Bronchial epithelial cell (primary cell): ENCODE measurements around the gene DENND4A. TPM values are rescaled to one million over a fixed set of nuclear protein-coding genes. Genes with fewer than 3 reads are reported as not detected.

Source experiments
- DNase-seq: peaks from one replicate; pipeline ENCODE4 v3.0.0-alpha.2; 2010; ENCODE audit warnings: low read depth
- FAIRE-seq: peaks from 2 replicates; lab custom pipeline; 2011; peaks lifted over from hg19 to GRCh38; lab: Jason Lieb, UNC
- H3K27me3 ChIP-seq: 2 replicates; pipeline ENCODE4 v1.5.1; 2011; ENCODE audit warnings: low read length; ENCODE audit not compliant: control insufficient read depth, insufficient read depth
- H3K36me3 ChIP-seq: 2 replicates; pipeline ENCODE4 v1.5.1; 2011; ENCODE audit warnings: low read length; ENCODE audit not compliant: control insufficient read depth, insufficient read depth
- H3K4me3 ChIP-seq: 2 replicates; pipeline ENCODE4 v1.5.1; 2011; ENCODE audit warnings: mild to moderate bottlenecking, low read depth, low read length, control low read depth
- total RNA-seq: library from RNA; depleted of rRNA; stranded (reverse); fragments of >200 nt; gene quantifications from 2 replicates; pipeline ENCODE4 v1.2.1, GENCODE V29; 2014
- TF ChIP-seq, protein P1 (sequence below): IDR thresholded peaks from 2 replicates; pipeline ENCODE4 v1.5.1; 2011; ENCODE audit warnings: mild to moderate bottlenecking, moderate library complexity, low read length, control low read depth, inconsistent platforms; ENCODE audit not compliant: insufficient read depth, severe bottlenecking

Gene DENND4A
- total RNA-seq, 1 donor from 2014 or later: 11.1 TPM

DNA sequence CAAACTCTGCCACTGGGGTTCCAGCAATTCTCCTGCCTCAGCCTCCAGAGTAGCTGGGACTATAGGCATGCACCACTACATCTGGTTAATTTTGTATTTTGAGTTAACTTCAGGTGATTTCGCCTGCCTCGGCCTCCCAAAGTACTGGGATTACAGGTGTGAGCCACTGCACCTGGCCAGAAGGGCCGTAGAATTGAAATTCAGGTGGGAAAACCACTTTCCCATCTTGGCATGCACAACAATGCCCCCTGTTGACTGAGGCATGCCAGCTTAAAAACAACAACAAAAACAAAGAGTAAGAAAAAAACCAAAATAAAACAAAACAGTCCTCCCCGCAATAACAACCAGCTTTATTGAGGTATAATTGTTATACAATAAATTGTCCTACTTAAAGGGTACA, 44.6 kb upstream of the DENND4A start:
- Histone ChIP-seq H3K4me3 (no peak overlapping the region), H3K36me3 (no peaks in the 10 kb centered on the region), H3K27me3 (no peaks in the 10 kb centered on the region)
- no peak for FAIRE-seq
- TF ChIP-seq, protein P1, sequence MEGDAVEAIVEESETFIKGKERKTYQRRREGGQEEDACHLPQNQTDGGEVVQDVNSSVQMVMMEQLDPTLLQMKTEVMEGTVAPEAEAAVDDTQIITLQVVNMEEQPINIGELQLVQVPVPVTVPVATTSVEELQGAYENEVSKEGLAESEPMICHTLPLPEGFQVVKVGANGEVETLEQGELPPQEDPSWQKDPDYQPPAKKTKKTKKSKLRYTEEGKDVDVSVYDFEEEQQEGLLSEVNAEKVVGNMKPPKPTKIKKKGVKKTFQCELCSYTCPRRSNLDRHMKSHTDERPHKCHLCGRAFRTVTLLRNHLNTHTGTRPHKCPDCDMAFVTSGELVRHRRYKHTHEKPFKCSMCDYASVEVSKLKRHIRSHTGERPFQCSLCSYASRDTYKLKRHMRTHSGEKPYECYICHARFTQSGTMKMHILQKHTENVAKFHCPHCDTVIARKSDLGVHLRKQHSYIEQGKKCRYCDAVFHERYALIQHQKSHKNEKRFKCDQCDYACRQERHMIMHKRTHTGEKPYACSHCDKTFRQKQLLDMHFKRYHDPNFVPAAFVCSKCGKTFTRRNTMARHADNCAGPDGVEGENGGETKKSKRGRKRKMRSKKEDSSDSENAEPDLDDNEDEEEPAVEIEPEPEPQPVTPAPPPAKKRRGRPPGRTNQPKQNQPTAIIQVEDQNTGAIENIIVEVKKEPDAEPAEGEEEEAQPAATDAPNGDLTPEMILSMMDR: peak; percentile 25
- no peak for DNase-seq

DNA sequence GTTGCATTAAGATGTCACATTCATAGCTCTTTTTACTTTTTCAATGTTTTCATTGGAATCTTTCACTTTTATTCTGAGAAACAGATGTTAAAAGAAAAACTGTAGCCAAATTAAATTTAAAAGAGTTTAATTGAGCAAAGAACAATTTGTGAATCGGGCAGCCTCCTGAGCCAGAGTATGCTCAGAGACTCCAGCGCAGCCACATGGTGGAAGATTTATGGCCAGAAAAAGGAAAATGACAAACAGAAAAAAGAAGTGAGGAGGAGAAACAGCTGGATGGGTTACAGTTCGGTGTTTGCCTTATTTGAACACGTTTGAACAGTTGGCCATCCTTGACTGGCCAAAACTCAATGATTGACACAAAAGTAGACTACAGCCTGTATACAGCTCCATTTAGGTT, 43.4 kb upstream of the DENND4A start:
- H3K36me3 ChIP-seq: no peaks in the 10 kb centered on the region
- no peak overlapping the region for H3K4me3 ChIP-seq
- no peak for DNase-seq
- TF ChIP-seq, protein P1: no peak
- no peak for FAIRE-seq
- no peaks in the 10 kb centered on the region for H3K27me3 ChIP-seq

DNA sequence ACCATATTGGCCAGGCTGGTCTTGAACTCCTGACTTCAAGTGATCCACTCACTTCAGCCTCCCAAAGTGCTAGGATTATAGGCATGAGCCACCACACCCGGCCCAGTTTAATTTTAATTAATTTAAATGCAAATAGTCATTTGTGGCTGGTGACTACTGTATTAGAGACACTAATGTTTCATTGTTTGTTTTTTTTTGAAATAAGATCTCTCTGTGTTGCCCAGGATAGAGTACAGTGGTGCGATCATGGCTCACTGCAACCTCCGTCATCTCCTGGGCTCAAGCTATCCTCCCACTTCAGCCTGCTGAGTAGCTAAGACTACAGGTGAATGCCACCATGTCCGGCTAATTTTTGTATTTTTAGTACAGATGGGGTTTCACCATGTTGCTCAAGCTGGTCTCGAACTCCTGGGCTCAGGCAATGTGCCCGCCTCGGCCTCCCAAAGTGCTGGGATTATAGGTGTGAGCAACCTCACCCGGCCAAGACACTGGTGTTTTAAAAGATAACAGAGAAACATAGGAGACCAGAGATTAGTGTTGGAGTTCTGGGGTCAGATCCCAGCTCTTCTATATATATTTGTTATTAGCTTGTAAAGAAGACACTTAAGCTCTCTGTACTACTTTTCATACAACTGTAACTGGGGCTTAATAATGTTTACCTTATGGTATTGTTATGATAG, 42.6 kb upstream of the DENND4A start:
- Histone ChIP-seq H3K36me3 (no peaks in the 10 kb centered on the region), H3K27me3 (no peaks in the 10 kb centered on the region), H3K4me3 (no peak overlapping the region)
- FAIRE-seq (no peak), DNase-seq (no peak)
- TF ChIP-seq, protein P1: no peak

DNA sequence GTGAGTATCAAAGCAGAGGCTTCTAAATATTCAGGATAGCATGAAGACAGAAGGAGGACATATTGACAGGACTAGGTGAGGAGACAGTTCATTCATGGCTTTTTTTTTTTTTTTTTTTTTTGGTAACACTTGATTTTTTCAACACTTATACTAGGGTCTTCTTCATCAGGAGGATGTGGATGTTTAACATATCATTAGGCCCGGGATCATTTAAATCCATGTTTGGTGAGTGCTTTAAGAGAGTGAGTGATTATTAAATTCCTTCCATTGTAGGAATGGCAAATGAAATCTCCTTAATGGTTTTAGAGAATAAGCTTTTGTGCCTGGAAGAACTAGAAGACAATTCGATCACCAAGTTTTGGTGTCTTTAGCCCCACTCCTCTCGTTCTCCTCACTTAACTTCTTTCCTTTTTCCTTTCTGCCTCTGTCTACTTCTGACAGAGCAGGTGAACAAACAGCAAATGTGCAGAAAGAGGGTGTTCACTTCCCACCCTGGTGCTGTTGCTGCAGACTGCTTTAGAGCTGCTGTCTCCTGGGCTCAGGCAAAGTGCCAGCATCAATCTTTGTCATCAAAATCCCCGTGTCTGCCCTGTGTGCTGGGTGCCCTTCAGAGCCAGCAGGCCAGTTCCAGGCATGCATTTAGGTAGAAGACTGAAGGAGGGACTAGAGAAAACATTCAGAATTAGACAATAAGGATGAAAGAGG, 41.6 kb upstream of the DENND4A start:
- Histone ChIP-seq H3K27me3 (no peaks in the 10 kb centered on the region), H3K36me3 (no peaks in the 10 kb centered on the region), H3K4me3 (no peak overlapping the region)
- DNase-seq (no peak), FAIRE-seq (no peak)
- TF ChIP-seq, protein P1: no peak

DNA sequence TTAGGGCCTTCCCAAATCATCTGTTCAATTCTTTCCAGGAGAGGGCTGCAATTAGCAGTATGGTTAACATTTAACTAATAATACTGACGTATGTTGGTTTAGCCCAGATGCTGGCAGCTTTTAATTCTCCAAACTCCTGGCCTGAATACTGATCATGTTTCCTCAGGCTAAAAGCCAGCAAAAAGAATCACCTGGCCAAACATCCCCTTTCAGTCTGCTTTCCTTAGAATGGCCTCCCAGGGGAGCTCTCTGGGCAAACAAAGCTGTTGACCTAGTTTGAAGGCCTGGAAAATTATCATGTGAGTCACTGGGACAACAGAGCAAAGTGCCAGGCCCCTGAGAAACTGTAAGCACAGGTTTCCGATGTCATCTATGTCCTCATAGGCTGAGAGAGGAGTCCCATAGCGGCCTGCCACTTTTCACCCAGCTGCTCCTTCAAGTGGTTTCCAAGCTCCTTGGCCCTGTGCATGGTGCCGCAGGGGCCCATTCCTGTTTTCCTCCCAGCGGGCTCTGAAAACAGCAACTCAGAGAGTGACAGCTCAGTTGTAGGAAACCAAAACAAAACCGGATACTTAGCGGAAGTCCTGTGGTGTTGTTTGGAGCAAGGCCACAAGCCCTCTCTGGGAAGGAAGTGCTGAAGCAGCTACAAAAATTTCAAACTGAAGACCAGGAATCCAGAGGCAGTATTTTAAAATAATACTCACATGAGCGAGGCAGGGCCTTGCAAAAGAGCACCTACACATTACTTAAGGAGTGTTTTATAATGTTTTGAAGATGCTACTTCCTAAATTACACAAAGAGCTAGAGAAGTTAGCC, 40.7 kb upstream of the DENND4A start:
- no peak overlapping the region for H3K4me3 ChIP-seq
- TF ChIP-seq, protein P1: peak; percentile 40
- no peak for FAIRE-seq
- H3K36me3 ChIP-seq: no peaks in the 10 kb centered on the region
- no peaks in the 10 kb centered on the region for H3K27me3 ChIP-seq
- DNase-seq: peak; percentile 89
